GM19035 (cell line): ENCODE measurements around the gene COQ8B.
"Not testable (repeated sequence)": the region's sequence is repeated elsewhere in the genome, so short reads cannot be mapped to it uniquely, and the experiment has no call there.

Experiments
- ATAC-seq: cut with Tn5 transposase; IDR thresholded peaks from one replicate; pipeline ENCODE4 v1.9.1; 2021; ENCODE audit not compliant: unreplicated experiment

Gene COQ8B

GRCh38 chr19:40672573-40673299 is 44.0 kb downstream of the COQ8B start:
- ATAC-seq = no peak

DNA sequence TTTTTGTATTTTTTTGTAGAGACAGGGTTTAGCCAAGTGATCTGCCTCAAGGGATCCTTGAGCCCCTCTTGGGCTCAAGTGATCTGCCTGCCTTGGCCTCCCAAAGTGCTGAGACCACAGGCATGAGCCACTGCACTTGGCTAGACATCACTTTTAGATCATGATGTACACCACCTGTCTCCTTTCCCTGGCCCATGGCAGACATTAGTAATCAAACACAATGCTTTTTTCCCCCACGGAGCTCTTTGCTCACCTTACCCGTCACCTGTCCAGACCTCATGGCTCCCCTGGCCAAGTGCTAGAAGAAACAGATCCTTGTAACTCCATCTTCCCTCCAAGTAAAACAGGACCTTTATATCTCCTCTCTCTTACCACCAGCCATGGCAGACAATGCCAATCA is 44.6 kb downstream of the COQ8B start:
- no peak for ATAC-seq

GRCh38 chr19:40671404-40671803 is 45.3 kb downstream of the COQ8B start:
- no peak for ATAC-seq

GRCh38 chr19:40668991-40669614 is 47.6 kb downstream of the COQ8B start:
- ATAC-seq = no peak

DNA sequence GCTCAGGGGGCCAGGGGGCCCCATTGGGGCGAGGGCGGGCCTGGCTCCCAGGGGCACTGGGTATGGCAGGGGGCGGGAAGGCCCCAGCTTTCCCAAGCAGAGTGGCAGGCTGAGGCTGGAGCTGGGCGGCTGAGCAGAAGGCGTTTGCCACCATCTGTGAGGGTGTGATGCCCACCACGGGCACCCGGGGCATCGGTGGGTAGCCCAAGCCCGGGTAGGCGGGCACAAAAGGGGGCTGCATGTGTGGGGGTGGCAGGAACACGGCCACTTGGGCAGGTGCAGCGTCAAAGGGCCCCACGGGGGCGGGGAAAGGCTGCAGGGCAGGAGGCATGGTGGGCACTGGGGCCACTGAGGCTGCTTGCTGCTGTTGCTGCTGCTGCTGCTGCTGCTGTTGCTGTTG is 49.1 kb downstream of the COQ8B start:
- ATAC-seq = no peak

- no peak for ATAC-seq
Observed at GRCh38 chr19:40666803-40667438, 49.8 kb downstream of the COQ8B start.

GRCh38 chr19:40663695-40664692 is 52.7 kb downstream of the COQ8B start:
- no peak for ATAC-seq

DNA sequence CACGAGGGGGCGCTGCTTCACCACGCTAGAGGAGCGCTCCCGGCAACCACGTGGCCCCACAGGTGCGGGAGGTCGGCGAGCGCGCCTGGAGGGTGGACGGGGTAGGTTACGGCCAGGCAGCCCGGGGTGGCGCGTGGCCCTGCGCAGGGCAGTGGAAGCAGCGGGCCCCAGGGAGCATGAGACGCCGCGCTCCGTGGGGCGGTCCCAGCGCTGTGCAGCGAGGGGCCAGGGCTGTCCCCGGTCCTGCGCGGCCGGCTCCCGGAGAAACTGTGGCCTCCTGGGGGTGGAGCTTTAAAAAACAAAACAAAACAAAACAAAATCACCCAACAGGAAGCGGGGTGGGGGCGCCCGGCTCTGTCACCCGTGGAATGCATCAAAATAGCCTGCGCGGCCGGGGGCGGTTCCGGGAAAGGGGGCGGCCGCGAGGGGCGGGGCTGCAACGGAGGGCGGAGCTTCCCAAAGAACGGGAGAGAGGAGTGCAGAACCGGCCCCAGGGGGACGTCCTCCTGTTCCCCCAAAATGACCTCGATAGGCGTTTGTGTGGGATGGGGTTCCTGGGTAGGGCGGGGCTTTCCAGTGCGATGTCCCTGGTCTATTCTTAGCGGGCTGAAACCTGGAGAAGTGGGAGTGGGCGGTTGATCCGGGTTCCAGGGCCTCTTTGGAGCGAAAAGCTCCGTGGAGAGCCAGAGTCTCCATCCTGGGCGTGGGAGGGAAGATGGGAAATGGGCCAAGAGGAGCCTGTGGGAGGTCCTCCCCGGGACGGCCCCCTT is 53.6 kb downstream of the COQ8B start:
- ATAC-seq = peak; percentile 83

DNA sequence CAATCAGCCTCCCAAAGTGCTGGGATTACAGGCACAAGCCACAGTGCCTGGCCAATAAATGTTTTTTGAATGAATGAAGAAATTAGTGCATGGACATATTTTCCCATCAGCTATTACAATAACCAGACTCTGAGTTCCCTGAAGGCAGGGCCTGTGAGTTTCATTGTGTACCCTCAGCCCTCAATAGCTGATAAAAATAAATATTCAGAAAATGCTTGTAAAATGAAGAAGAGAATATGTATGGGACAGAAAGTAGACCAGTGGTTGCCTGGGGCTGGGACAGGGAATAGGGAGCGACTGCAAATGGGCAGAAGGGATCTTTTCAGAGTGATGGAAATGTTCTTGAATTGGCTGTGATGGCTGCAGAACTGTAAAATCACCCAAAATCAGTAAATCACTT is 55.1 kb downstream of the COQ8B start:
- no peak for ATAC-seq

DNA sequence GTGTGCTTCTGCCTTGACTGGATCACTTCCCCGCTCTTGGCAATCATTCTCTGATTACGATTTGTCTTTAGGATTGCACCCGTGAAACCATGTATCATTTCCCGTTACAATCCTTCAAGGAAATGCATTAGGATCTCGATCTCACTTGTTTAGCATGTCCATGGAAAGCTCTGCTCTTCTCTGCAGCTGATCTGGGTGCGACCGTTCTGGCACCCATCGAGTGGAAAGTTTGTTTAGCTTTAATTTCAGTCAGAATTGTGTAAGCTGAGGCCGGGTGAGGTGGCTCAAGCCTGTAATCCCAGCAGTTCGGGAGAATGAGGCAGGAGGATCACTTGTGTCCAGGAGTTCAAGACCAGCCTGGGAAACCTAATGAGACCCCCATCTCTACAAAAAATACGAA is 57.1 kb downstream of the COQ8B start:
- ATAC-seq = no peak

GRCh38 chr19:40659116-40659515 is 57.6 kb downstream of the COQ8B start:
- ATAC-seq = no peak

GRCh38 chr19:40658031-40658430 is 58.7 kb downstream of the COQ8B start:
- ATAC-seq = no peak

DNA sequence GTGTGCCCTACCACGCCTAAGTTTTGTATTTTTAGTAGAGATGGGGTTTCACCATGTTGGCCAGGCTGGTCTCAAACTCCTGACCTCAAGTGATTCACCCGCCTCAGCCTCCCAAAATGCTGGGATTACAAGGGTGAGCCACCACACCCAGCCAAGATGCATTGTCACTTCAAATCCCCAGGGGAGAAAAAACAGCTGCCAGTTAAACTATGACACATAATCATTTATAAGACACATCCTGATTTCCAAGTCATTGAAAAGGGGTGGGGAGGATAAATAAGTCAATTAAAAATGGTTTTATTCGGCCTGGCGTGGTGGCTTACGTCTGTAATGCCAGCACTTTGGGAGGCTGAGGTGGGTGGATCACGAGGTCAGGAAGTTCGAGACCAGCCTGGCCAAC is 61.0 kb downstream of the COQ8B start:
- not testable (repeated sequence) for ATAC-seq

DNA sequence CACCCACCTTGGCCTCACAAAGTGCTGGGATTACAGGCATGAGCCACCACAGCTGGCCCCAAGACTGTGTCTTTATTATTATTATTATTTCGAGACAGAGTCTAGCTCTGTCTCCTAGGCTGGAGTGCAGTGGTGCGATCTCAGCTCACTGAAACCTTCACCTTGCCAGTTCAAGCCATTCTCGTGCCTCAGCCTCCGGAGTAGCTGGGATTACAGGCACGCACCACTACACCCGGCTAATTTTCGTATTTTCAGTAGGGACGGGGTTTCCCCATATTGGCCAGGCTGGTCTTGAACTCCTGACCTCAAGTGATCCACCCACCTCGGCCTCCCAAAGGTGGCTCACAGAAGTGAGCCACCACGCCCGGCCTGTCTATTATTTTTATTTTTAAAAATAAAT is 64.4 kb downstream of the COQ8B start:
- ATAC-seq = not testable (repeated sequence)

DNA sequence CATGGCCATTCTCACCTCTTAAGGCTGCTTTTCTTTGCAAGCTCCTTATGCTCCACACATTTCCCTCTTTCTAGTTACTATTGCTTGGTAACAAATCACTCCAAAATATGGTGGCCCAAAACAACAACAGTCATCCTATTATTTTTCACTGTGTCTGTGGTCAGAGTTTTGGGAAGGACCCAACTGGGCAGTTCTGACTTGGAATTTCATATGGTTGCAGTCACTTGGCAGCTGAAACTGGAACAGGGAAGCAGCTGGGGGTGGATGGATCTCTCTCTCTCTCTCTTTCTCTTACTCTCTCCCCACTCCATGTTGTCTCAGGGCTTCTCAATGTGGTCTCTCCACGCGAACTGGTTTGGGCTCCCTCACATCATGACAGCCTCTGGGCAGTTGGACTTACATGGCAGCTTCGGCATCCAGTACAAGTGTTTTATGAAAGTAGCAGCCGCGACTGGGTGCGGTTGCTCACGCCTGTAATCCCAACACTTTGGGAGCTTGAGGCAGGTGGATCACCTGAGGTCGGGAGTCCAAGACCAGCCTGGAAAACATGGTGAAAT is 65.9 kb downstream of the COQ8B start:
- ATAC-seq = no peak

DNA sequence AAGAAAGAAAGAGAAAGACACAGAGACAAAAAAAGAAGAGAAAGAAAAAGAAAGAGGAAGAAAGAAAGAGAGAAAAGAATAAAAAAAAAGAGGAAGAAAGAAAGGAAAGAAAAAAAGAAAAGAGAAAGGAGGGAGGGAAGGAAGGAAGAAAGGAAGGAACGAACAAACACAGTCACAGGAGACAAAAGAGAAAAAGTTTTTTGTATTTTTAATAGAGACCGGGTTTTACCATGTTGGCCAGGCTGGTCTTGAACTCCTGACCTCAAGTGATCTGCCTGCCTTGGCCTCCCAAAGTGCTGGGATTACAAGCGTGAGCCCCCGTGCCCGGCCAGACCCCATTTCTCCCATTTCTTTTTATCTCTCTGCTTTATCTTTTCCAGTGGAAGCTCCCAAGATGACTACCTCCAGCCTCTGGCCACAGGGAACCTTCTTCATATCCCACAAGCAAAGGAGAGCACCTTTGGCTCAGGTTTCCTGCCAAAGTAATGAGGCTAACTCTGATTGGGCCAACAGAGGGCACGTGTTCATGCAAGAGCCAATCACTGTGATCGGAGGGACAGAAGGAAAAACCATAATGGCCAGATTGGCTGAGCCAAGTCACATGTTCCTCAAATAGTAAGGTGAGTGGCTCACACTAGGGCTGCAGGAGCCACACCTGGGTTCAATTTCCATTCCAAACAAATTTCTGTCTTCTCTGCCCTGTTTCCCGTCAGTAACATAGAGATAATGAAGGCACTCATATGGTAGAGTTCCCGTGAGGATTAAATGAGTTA is 66.6 kb downstream of the COQ8B start:
- not testable (repeated sequence) for ATAC-seq

DNA sequence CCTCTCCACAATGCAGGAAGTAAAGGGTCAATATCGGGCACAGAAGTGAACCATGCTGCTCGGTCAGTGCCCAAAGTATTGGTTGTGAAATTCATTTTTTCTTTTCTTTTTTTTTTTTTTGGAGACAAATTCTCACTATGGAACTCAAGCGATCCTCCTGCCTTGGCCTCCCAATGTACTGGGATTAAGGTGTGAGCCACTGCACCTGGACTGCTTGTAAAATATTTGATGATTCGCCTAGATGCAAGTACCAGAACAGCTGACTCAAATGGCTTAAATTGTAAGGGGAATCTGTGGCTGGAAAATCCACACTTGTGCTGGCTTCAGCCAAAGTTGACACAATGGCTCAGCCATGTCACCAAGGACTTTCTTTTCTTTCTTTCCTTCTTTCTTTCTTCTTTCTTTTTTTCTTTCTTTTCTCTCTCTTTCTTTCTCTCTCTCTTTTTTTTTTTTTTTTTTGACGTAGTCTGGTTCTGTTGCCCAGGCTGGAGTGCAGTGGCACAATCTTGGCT is 69.9 kb downstream of the COQ8B start:
- ATAC-seq = no peak

DNA sequence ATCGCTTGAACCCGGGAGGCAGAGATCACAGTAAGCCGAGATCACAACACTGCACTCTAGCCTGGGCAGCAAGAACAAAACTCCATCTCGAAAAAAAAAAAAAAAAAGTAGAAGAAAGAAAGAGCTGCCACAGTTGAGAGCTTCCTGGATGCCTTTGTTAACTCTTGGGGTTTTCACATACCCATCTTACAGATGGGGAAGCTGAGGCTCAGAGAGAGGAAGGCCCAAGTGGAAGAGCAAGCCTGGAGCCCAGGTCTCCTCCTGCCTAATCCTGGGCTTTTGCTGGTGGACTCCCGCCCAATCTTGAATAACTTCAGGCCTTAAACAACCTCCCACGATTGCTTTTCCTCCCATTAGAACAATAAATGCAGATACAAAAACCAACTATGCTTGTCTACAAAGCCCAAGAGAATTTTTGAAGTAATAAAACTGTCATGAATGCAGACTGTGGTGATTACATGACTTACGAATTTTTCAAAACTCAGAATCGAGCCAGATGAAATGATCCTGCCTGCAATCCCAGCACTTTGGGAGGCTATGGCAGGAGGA is 73.9 kb downstream of the COQ8B start:
- no peak for ATAC-seq
